Epithelial cell of esophagus (primary cell): Measurements from ENCODE around the gene KLF14.
"Not testable (repeated sequence)": the region's sequence is repeated elsewhere in the genome, so short reads cannot be mapped to it uniquely, and the experiment has no call there.

ENCODE experiments used
- DNase-seq: peaks from one replicate; pipeline ENCODE4 v3.0.0; 2010; ENCODE audit warnings: low read depth
- H3K4me3 ChIP-seq: 2 replicates; pipeline ENCODE4 v1.5.1; 2011; ENCODE audit warnings: mild to moderate bottlenecking, low read length, control low read depth
- TF ChIP-seq, protein P1 (sequence below): IDR thresholded peaks from 2 replicates; pipeline ENCODE4 v1.5.1; 2011; ENCODE audit warnings: low read depth, mild to moderate bottlenecking, low read length, control low read depth, inconsistent platforms; ENCODE audit not compliant: insufficient read depth; ENCODE audit errors: missing control alignments

The KLF14 gene

DNA sequence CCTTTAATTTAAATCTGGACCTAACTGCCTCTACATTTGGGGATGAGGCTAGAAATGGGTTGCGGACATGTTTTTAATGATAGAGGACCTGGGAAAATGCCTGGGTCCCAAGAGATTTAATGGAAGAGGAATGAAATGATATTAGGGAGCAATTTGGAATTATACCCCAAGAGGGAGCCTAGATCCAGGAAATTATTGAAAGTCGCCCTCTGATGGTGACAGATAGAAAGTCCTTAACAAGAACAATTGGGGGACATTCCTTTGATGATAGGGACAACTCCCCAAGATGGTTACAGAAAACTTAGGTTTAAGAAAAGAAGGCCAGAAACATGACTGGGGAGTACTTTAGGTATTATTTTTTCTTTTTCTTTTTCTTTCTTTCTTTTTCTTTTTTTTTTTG lies 38.2 kb downstream of the KLF14 start:
- TF ChIP-seq, protein P1, sequence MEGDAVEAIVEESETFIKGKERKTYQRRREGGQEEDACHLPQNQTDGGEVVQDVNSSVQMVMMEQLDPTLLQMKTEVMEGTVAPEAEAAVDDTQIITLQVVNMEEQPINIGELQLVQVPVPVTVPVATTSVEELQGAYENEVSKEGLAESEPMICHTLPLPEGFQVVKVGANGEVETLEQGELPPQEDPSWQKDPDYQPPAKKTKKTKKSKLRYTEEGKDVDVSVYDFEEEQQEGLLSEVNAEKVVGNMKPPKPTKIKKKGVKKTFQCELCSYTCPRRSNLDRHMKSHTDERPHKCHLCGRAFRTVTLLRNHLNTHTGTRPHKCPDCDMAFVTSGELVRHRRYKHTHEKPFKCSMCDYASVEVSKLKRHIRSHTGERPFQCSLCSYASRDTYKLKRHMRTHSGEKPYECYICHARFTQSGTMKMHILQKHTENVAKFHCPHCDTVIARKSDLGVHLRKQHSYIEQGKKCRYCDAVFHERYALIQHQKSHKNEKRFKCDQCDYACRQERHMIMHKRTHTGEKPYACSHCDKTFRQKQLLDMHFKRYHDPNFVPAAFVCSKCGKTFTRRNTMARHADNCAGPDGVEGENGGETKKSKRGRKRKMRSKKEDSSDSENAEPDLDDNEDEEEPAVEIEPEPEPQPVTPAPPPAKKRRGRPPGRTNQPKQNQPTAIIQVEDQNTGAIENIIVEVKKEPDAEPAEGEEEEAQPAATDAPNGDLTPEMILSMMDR = peak; percentile 62
- DNase-seq = peak; percentile 46
- H3K4me3 ChIP-seq = no peak overlapping the region

GRCh38 chr7:130692396-130692795 lies 41.6 kb downstream of the KLF14 start:
- H3K4me3 ChIP-seq, DNase-seq: not testable (repeated sequence)

DNA sequence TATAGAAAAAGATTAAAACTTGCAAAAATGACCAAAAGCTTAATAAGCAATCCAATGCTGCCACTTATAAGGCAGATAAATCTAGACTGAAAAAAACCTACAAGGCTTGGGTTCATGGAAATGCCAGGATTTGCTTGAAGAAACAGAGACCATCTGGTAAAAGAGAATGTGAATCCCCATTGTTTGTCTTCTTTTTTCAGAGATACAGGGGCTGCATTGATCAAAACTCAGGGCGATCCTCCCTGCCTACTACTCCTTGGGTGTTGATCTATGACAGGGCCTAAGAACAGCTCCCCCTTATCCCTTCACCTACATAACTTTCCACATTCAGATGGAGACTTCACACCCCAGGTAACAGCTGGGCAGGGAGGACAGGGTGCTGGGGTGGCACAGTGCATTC lies 44.3 kb downstream of the KLF14 start:
- TF ChIP-seq, protein P1 = no peak
- DNase-seq = no peak
- H3K4me3 ChIP-seq = no peak overlapping the region

DNA sequence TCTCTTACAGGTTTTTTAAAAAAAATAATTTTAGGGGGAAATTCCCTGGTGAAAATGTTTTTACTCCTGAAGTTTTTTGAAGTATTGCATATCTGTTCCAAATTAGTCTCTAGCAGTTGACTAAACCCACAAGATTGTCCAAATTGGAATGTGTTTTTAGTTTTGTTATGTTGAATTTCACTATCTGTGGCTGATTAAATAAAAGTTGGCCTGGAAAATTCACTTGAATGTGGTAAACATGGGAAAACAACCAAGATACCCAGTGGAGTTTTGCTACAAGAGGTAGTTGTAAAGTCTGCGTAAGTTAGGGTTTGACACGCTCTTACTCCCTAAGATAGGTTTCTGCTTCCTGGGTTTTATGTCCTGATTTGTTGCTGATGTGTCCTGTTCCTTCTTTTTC lies 51.0 kb downstream of the KLF14 start:
- TF ChIP-seq, protein P1 = no peak
- no peak for DNase-seq
- no peak overlapping the region for H3K4me3 ChIP-seq
